ENCODE data around the gene ZC3H18. TPM values are rescaled to one million over a fixed set of nuclear protein-coding genes. Genes with fewer than 3 reads are reported as not detected.

The ZC3H18 gene
- total RNA-seq, 1 donor from 2014 or later: 18.4 TPM

DNA sequence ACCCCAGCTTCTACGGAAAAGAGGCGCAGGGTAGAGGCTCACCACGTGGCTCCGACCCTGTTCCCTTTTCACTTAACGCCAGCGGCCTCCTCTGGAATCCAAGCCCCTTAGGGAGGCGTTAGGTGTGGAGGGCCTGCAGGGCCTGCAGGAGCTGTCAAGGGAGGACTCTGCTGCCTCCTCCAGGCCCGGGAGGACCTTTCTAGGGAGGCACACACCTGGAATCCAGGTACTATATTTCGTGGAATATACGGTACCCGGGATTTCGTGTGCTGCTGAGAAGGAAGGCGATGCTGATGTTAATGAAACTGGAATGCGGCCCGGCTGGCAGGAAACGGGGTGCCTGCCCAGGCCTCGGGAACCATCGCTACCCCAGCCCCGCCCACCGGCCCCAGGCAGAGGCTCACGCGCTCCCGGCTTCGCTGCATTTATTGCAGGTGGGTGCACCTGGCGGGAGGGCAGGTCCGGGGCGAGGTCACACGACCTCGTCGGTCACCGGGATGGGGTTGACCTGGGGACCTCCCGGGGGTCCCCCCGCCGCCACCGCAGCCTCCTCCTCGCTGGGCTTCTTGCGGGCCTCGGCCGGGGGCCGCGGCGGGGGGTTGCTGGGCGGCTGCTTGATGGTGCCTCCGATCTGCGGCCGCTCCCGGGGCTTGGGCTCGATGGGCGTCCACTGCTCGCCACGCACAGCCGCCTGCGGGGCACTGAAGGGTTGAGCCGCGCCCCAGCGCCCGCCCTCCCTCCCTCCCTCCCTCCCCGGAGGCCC lies 72.9 kb downstream of the ZC3H18 start:
- no peak overlapping the region for H3K27ac ChIP-seq
- TF ChIP-seq POLR2AphosphoS5 (IDR thresholded peaks at IDR 0.05; ENCODE audit: insufficient read depth in 1 of 2, low read depth in 1 of 2): no peak
- TF ChIP-seq, protein P1, sequence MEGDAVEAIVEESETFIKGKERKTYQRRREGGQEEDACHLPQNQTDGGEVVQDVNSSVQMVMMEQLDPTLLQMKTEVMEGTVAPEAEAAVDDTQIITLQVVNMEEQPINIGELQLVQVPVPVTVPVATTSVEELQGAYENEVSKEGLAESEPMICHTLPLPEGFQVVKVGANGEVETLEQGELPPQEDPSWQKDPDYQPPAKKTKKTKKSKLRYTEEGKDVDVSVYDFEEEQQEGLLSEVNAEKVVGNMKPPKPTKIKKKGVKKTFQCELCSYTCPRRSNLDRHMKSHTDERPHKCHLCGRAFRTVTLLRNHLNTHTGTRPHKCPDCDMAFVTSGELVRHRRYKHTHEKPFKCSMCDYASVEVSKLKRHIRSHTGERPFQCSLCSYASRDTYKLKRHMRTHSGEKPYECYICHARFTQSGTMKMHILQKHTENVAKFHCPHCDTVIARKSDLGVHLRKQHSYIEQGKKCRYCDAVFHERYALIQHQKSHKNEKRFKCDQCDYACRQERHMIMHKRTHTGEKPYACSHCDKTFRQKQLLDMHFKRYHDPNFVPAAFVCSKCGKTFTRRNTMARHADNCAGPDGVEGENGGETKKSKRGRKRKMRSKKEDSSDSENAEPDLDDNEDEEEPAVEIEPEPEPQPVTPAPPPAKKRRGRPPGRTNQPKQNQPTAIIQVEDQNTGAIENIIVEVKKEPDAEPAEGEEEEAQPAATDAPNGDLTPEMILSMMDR (IDR thresholded peaks at IDR 0.05): no peak
- no peak overlapping the region for H3K4me3 ChIP-seq
- intact Hi-C loops (cut with DNase I): no loop called here
- H3K9me3 ChIP-seq: no peaks in the 10 kb centered on the region
- DNase-seq (ENCODE audit: extremely low spot score in 2 of 2): no peak
- no peaks in the 10 kb centered on the region for H3K36me3 ChIP-seq
- peaks cover 7% of the 10 kb centered on the region for H3K27me3 ChIP-seq
- H3K4me1 ChIP-seq: no peaks in the 10 kb centered on the region

DNA sequence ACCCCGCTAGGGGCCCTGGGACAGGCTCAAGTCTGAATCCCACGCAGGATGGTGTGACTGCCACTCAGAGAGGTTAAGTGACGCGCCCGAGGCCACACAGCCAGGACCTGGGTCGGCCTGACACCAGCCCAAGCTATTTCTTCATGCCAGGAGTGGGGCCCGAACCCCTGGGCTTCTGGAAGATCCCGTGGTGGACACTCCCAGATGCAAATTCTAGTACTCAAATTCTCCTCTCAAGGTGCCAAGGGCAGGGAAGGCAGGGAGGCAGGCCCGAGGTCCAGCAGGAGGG lies 73.4 kb downstream of the ZC3H18 start:
- Histone ChIP-seq H3K36me3 (no peaks in the 10 kb centered on the region), H3K27me3 (peaks cover 7% of the 10 kb centered on the region), H3K4me1 (no peaks in the 10 kb centered on the region), H3K4me3 (no peak overlapping the region), H3K9me3 (no peaks in the 10 kb centered on the region), H3K27ac (no peak overlapping the region)
- intact Hi-C loops (cut with DNase I): no loop called here
- TF ChIP-seq POLR2A (IDR thresholded peaks at IDR 0.05) (no peak), POLR2AphosphoS5 (IDR thresholded peaks at IDR 0.05; ENCODE audit: insufficient read depth in 1 of 2, low read depth in 1 of 2) (no peak)
- TF ChIP-seq, protein P1 (IDR thresholded peaks at IDR 0.05): no peak
- DNase-seq (ENCODE audit: extremely low spot score in 2 of 2): no peak

DNA sequence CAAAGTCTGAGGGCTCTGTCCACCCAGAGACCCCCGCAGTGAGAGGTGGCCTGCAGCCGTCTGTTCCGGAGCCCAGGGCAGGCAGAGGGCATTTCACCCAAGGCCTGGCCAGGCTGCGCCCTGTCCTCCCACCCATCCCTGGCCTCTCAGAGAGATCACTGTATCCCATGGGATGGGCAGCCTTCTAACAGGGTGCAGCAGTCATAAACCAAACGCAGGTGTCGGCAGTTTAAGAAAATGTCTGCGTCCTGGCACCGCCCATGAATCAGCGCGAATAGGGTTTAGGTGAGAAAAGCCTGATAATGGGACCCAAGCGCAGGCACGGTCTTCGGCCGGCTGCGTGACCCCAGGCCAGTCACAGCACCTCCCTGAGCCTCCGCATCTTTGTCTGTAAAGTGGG lies 75.3 kb downstream of the ZC3H18 start:
- no peak overlapping the region for H3K27ac ChIP-seq
- TF ChIP-seq, protein P1 (IDR thresholded peaks at IDR 0.05): no peak
- TF ChIP-seq POLR2A (IDR thresholded peaks at IDR 0.05) (no peak), POLR2AphosphoS5 (IDR thresholded peaks at IDR 0.05; ENCODE audit: insufficient read depth in 1 of 2, low read depth in 1 of 2) (no peak)
- H3K27me3 ChIP-seq: no peaks in the 10 kb centered on the region
- H3K9me3 ChIP-seq: no peaks in the 10 kb centered on the region
- no peak overlapping the region for H3K4me3 ChIP-seq
- H3K4me1 ChIP-seq: peaks cover 14% of the 10 kb centered on the region
- H3K36me3 ChIP-seq: no peaks in the 10 kb centered on the region
- intact Hi-C loops (cut with DNase I): no loop called here
- DNase-seq (ENCODE audit: extremely low spot score in 2 of 2): no peak

DNA sequence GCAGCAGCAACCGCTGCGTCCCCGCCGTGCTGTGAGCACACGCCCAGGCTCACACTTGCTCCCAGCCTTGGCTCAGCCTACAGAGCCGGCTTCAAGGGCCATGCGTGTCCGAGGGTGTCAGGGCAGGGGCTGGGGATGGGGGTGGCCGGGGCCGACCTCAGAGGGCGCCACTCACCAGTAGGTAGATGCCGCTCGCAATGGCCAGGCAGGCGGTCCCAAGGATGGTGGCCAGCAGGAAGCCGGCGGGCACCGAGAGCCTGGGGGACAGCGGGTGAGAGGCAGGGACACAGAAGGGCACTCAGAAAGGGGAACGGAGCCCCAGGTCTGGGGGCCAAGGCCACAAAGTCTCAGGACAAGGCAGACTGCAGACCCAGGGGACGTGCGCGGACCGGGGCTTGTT lies 75.7 kb downstream of the ZC3H18 start:
- H3K4me1 ChIP-seq: peaks cover 18% of the 10 kb centered on the region
- H3K36me3 ChIP-seq: no peaks in the 10 kb centered on the region
- no peaks in the 10 kb centered on the region for H3K9me3 ChIP-seq
- no peak overlapping the region for H3K4me3 ChIP-seq
- intact Hi-C loops (cut with DNase I): no loop called here
- TF ChIP-seq POLR2AphosphoS5 (IDR thresholded peaks at IDR 0.05; ENCODE audit: insufficient read depth in 1 of 2, low read depth in 1 of 2) (no peak), POLR2A (IDR thresholded peaks at IDR 0.05) (no peak)
- TF ChIP-seq, protein P1 (IDR thresholded peaks at IDR 0.05): no peak
- no peak for DNase-seq (ENCODE audit: extremely low spot score in 2 of 2)
- H3K27ac ChIP-seq: no peak overlapping the region
- no peaks in the 10 kb centered on the region for H3K27me3 ChIP-seq

DNA sequence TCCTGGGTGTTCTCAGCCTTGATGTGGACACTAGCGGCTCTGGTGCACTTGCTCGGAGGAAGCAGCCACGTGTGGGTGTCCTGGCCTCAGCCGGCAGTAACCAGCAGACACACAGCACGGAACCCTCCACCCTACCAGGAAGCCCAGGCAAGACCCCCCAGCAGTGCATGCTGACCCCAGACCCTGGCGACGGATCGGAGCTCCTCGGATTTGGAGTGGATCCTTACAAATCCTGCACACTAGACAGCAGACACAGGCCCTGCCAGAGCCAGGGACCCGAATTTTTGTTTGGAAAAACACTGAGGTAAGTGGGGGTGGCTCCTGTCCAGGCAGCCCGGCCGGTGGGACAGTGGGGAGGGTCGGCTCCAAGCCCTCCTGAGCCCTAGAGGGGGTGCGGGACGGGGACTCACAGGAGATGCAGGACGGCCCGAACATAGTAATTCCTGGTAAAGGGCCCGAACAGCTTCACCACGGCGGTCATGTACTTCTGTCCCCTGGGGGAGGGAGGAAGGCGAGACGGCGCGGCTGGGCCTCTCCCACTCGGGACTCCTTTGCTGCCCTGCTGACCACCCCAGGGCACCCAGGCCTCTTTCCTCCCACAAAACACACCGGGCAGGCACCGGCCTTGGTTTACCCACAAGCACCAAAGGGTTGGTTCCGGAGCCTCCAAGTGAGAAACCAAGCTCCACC lies 76.3 kb downstream of the ZC3H18 start:
- TF ChIP-seq POLR2A (IDR thresholded peaks at IDR 0.05) (no peak), POLR2AphosphoS5 (IDR thresholded peaks at IDR 0.05; ENCODE audit: insufficient read depth in 1 of 2, low read depth in 1 of 2) (no peak)
- TF ChIP-seq, protein P1 (IDR thresholded peaks at IDR 0.05): no peak
- no peaks in the 10 kb centered on the region for H3K36me3 ChIP-seq
- peaks cover 24% of the 10 kb centered on the region for H3K4me1 ChIP-seq
- H3K4me3 ChIP-seq: no peak overlapping the region
- intact Hi-C loops (cut with DNase I): no loop called here
- no peak overlapping the region for H3K27ac ChIP-seq
- DNase-seq (ENCODE audit: extremely low spot score in 2 of 2): no peak
- H3K9me3 ChIP-seq: no peaks in the 10 kb centered on the region
- no peaks in the 10 kb centered on the region for H3K27me3 ChIP-seq
